DMS79 (cell line): ENCODE data around the gene NRCAM.
A peak's percentile ranks its signal among the peaks of the same experiment; 100 is the strongest.

Experiments used
- DNase-seq: peaks from one replicate; lab custom pipeline; 2025; lab: John Stamatoyannopoulos, UW

Gene NRCAM

GRCh38 chr7:108203537-108203936 is 252.7 kb downstream of the NRCAM start:
- no peak for DNase-seq

DNA sequence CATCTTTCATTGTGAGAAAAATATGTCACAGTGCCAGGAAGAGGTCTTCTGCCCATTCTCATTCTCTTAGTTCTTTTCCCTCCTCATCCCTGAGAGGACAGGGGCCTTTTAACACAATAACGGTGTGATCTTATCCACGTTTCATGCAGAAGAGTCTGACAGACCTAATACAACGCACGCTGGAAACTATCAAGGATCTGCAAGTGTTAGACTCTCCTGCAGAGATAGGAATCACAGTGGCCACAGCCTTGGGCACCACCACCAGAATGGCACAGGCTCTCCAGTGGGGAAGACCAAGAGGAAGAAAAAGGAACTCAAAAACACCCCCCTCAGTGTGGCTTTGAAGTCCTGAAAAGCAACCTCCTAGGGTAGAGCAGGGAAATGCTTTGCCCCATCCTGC is 253.5 kb downstream of the NRCAM start:
- DNase-seq: no peak

DNA sequence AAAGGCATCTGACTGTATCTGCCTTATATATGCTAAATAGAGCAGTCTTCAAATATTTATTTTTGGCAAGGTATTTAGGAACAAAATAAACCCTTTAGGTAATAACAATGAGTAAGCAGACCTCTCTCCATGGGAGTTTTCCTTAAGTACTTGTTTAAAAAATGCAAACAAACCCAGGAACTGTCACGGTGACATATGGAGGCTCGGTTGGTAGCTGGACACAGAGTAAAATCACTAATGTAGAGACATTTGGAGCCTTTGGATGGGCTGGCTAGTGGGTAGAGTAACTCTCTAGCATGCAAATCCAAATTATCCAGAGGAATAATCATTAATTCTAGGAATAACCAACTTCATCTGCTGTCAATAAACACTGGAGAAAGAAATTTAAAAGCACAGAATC is 254.5 kb downstream of the NRCAM start:
- no peak for DNase-seq

DNA sequence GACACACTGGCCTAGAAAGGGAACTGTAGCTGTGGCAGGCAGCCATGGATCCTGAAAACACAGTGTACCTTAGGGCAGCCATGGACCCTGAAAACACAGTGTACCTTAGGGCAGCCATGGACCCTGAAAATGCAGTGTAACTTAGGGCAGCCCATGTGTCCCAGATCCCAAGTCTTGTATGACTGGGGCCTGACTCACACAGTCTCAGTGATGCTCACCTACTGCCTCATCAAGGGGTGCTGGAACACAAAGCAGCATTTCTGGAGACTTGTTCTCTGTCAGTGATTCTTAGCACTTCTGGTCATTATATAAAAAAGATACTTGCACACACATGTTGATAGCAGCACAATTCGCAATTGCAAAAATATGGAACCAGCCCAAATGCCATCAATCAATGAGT is 255.9 kb downstream of the NRCAM start:
- DNase-seq: no peak

GRCh38 chr7:108197371-108198091 is 258.7 kb downstream of the NRCAM start:
- no peak for DNase-seq

DNA sequence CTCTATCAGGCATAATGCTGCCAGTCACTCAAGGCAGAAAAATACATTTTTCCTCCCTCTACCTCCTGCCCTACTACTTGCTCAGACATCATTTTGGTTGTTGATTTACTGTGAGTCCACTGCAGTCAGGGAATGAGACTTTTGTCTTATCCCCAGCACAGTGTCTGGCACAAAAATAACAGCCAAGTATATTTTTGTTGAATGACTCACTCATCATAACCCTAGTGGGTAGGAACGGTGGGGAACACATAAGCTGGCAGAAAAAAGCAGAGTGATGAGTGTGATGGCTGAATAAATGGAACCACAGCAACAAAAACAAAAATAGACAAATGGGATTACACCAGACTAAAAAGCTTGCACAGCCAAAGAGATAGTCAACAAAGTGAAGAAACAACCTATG is 260.2 kb downstream of the NRCAM start:
- no peak for DNase-seq

GRCh38 chr7:108193594-108194498 is 262.4 kb downstream of the NRCAM start:
- peak; percentile 46 for DNase-seq

GRCh38 chr7:108190891-108191290 is 265.3 kb downstream of the NRCAM start:
- DNase-seq: no peak

GRCh38 chr7:108189733-108190388 is 266.4 kb downstream of the NRCAM start:
- peak; percentile 12 for DNase-seq

DNA sequence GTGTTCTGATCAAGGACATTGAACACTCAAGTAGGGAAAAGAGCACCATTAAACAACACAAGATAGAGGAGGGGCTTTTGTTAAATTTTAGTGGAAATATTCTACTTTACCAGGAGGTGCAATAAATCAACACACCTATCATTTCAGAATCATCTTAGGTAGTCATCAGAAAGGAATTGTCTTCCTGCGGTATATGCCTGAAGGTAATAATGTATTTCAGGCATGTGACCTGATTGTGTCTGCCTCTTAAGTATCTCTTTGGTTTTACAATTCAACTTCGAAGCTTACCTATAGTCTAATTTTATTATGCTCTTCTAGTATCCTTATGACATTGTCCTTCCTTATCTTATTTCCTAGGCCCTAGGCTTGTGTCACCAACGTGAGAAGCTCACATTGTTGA is 267.5 kb downstream of the NRCAM start:
- DNase-seq: no peak

DNA sequence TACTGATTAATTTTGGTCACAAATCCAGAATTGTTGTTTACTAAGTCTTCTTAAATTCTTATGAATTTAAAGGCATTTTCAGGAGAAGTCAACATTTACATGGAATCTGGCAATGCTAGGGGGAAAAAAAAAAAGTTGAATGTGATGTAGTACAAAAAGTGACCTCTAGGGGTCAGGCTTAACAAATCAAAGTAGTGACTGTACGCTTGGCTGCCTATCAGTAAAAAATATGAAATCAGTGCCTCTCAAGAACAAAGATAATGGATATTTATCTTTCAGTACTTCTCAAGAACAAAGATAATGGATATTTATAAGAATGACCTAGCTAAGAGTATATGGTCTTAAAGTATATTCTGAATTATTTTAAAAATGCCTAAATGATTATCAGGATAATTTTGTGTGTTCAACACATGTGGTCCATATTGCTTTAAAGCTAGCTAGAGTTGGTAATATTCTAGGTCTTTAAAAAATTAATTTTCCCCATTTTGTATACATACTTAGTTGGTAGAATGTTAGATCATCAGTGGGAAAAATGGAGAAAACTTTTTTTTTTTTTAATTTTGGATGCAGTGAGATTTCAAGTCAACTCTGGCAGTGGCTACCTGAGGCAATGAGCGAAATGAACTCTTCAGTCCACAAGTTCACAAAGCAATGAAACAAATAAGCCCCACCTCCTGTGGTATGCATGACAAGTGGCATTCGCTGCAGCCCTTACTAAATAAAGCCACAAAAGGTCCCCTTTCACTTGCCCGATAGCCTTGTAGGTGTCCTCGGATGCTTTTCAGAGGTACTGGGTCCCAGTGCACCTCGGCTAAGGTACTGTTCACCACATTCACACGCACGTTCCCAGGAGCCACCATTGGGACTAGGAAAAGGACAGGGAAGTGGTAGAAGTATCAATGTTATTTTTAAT is 274.9 kb downstream of the NRCAM start:
- DNase-seq: peak; percentile 41

GRCh38 chr7:108178398-108178797 is 277.8 kb downstream of the NRCAM start:
- DNase-seq: peak; percentile 98

- no peak for DNase-seq
These were observed 285.1 kb downstream of the NRCAM start for GRCh38 chr7:108171164-108171563.

- DNase-seq: no peak
These were observed 286.0 kb downstream of the NRCAM start for GRCh38 chr7:108170251-108170650.

- DNase-seq: no peak
These were observed 288.8 kb downstream of the NRCAM start for GRCh38 chr7:108167460-108167859.

DNA sequence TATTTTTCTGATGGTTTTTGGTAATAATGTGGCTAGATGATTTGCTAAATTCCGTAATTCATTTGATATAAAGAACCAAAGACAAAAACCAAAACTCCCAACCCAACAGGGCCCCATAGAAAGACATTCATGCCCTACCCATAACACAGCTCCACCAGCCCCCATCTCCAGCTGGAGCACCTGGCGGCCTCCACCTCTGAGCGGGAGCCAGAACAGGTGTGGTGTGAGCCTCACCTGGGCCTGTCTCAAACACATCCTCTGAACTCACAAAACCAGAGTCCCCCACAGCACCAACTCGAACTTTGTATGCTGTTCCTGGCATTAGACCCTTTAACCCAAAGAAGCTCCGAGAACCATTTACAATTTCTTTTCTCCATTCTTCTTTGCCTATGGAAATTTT is 289.5 kb downstream of the NRCAM start:
- DNase-seq: no peak

- no peak for DNase-seq
These were observed 290.5 kb downstream of the NRCAM start for GRCh38 chr7:108165723-108166122.

DNA sequence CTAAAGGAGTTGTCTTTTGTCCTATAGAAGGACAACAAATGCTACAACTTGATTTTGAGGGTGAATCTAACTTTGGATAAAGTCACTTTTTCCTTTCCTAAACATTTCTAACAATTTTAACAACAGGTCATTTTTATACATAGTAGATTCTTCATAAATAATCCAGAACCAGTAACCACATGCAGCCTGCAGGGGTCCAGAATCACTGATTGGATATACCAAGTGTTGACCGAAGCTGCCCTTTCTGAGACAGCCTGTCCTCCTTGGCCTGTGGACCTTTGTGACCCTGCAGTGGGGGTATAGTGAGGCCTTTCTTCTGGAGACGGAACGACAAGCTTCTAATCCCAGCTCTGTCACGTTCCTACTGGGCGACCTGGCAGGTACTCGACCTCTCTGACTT is 291.3 kb downstream of the NRCAM start:
- no peak for DNase-seq

DNA sequence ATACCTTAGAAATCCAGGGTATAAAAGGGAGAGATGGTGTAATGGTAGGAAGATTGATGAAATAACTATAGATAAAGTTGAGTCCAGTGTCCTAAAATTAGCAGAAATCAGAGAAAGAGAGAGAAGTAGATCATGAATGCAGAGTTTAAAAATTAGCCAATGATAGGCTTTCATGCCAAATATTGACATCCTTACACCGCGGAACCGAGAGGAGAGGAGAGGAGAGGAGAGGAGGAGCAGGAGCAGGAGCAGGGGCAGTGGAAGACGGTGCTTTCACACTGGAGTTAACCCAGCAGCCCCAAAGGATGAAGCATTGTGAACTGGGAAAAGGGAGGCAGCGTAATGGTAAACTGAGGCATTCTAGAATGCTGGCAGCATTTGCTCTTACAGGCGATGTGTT is 291.9 kb downstream of the NRCAM start:
- no peak for DNase-seq

DNA sequence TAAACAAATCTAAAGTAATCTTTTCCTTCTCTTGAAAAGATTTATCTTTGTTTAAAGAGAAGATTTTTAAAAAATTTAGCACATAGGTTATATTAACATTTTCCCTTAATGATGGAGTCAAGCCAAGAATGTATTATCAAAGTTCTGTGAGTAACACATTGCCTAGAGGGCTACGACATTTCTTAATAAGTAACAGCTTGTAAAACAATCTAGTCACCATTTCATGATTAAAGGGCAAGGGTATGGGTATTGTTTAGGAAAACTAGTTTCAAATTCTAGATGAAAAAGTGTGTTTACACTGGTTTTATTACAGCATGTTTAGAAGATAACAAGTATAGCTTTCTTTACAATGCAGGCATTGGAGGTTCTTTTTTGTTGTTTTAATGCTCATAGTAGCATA is 297.5 kb downstream of the NRCAM start:
- no peak for DNase-seq

DNA sequence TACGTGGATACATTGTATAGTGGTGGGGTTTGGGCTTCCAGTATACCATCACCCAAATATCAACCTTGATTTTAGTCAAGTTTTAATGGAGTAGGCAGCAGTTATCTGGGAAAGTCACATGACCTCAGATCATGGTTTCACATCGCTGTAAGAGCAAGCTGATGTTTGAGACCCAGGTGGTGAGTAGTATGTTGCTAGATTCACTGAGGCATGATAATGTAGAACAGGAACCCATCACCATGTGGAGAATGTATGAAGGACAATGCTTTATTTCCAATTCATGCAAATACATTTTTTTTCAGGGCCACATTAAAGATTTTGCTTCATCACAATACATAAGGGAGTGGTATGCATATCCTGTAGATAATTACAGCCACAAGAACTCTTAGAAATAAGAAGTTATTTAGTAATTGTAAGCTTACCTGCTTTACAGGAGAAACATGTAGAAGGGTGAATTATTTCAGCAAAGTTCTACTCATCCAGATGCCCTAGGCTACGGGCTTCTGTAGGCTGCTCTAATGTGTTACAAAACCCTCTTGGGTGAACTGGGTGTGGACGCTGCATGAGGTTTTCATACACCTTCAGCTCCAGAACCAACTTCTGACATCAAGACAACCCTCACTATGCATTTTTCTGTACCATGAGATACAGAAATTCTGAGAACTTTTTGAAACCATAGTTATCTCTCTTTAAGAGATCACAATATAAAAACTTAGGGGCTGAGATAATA is 298.5 kb downstream of the NRCAM start:
- no peak for DNase-seq
